HG02840 (cell line): ENCODE data around the gene KCNAB1.

Experiments
- ATAC-seq: cut with Tn5 transposase; IDR thresholded peaks from one replicate; pipeline ENCODE4 v1.9.1; 2021; ENCODE audit warnings: mild to moderate bottlenecking, moderate library complexity, moderate number of reproducible peaks; ENCODE audit not compliant: unreplicated experiment, low FRiP score

KCNAB1 gene

GRCh38 chr3:156350781-156351180 is 230.4 kb downstream of the KCNAB1 start:
- ATAC-seq, result no peak

DNA sequence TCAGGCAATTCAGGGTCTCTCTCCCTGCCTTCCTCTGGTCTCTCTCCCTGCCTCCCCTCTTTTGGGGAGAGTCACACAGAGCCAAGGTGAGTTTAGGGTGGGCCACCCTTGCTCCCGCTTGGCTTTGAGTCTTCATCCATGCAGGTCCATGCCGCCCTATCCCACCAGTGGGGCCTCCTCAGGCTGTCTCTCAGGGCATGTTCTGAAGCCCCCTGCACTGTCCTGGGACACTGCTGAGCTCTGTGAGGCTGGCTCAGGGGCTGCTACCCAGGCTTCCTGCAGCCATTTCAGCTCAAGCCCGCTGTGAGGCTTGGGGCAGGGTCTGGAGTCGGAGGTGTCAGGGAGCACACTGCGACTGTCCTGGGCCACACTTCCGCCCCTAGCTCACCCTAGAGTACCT is 231.4 kb downstream of the KCNAB1 start:
- ATAC-seq, result no peak

GRCh38 chr3:156352728-156353127 is 232.3 kb downstream of the KCNAB1 start:
- ATAC-seq, result no peak

DNA sequence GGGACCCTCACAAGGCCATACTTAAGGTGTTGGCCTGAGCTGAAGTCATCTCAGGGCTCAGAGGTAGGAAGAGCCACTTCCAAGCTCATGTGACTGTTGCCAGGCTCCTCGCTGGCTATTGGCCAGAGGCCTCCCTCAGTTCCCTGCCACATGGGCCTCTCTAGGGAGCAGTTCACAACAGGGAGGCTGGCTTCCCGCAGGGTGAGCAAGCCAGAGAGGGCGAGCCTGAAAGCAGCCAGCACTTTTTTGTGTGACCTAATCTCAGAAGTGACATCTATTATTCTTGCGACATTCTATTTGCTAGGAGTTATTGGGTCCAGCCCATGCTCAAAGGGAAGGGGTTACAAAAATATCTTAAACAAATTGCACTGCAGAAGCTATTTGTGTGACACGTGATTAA is 233.2 kb downstream of the KCNAB1 start:
- ATAC-seq, result no peak

GRCh38 chr3:156356537-156357363 is 236.4 kb downstream of the KCNAB1 start:
- no peak for ATAC-seq

- ATAC-seq, result no peak
These were observed 237.9 kb downstream of the KCNAB1 start for GRCh38 chr3:156358232-156358631.

GRCh38 chr3:156359368-156359767 is 239.0 kb downstream of the KCNAB1 start:
- no peak for ATAC-seq

- ATAC-seq, result no peak
These were observed 239.7 kb downstream of the KCNAB1 start for GRCh38 chr3:156360083-156360482.

DNA sequence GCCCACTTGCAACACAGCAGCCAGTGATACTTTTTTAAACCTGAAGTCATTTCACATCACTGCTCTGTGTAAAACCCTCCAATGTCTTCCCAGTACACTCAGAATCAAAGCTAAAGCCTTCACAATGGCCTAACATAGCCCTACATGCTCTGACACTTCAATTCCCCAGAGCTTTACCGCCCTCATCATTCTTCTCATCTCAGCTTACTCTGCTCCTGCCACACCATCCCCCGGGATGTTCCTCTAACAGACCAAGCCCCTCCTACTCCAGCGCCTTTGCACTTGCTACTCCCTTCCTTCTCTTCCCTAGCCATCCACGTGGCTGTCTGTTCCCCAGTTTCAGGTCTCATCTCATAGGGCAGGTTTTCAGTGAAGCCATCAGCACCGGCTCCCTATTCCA is 240.6 kb downstream of the KCNAB1 start:
- no peak for ATAC-seq

DNA sequence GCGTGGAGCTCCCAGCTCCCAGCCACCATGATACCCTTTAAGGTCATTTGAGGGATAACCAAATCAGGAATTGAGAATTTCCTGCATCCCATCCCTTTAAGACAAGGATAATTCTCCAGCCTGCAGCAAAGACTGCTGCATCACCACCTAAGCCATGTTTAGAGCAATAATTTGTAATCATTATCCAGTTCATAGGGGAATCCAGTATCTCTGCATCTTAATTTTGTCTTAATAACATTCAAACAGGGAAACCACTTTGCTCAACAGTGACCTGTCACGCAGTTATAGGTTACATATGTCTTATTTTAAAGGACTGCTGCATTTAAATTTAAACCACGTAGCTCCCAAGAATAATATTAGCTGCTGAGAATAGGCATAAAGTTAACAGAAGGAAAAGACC is 246.2 kb downstream of the KCNAB1 start:
- ATAC-seq, result no peak

DNA sequence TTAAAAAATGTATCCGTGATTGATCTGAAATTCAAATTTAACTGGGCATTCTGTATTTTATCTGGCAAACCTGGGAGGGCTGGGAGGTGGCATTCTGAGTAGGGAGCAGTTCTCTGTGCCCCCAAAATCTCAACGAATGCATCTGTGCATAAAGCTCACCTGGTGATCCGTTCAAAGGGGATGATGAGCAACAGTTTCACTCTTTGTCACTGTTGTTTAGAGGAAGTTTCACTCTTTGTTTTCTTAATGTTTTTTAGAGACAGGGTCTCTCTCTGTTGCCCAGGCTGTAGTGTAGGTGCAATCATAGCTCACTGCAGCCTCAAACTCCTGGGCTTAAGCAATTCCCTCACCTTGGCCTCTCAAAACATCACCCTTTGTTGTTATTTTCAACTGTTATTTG is 247.8 kb downstream of the KCNAB1 start:
- ATAC-seq, result no peak

- no peak for ATAC-seq
These were observed 251.3 kb downstream of the KCNAB1 start for GRCh38 chr3:156371701-156372100.

- ATAC-seq, result no peak
These were observed 252.7 kb downstream of the KCNAB1 start for GRCh38 chr3:156373095-156373494.

- ATAC-seq, result no peak
These were observed 253.3 kb downstream of the KCNAB1 start for GRCh38 chr3:156373654-156374053.

GRCh38 chr3:156376199-156376598 is 255.8 kb downstream of the KCNAB1 start:
- ATAC-seq, result no peak

GRCh38 chr3:156377266-156377665 is 256.9 kb downstream of the KCNAB1 start:
- no peak for ATAC-seq

GRCh38 chr3:156377718-156378117 is 257.3 kb downstream of the KCNAB1 start:
- no peak for ATAC-seq

DNA sequence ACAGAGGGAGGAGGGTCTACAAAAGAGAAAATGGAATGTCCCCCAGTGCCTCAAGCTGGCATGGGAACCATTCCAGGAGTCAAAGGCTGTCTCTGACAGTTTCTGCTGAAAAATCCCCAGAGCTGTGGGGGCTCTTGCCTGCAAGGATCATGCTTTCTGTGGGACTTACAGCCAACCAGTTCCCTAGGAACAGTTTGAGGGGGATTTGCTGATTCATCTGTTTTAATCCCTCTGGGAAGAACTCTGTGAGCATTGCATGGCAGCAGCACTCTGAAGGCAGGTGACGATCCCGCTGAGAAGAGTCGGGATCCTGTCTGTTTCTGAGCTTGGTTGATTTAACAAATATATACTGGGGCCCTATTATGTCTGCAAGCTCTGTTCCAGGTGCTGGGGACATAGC is 258.5 kb downstream of the KCNAB1 start:
- no peak for ATAC-seq

- ATAC-seq, result no peak
These were observed 258.9 kb downstream of the KCNAB1 start for GRCh38 chr3:156379327-156379726.

DNA sequence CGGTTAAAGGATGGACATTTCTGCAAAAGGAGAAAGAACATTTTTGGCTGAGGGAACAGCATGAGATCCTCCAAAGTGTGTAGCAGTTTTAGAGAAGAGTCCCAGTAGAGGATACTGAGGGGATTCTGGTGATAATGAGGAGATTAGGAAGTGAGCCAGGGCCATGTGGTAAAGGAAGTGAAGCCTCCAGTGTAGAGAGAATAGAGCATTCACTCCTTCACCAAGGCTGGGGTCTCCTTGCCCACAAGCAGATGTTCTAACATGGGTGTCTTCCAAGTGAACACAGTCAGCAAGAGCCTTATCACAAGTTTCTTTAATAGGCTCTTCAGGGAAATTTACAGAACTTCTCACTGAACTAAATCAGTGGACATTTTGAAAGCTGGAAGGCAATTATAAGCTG is 260.9 kb downstream of the KCNAB1 start:
- ATAC-seq, result no peak

DNA sequence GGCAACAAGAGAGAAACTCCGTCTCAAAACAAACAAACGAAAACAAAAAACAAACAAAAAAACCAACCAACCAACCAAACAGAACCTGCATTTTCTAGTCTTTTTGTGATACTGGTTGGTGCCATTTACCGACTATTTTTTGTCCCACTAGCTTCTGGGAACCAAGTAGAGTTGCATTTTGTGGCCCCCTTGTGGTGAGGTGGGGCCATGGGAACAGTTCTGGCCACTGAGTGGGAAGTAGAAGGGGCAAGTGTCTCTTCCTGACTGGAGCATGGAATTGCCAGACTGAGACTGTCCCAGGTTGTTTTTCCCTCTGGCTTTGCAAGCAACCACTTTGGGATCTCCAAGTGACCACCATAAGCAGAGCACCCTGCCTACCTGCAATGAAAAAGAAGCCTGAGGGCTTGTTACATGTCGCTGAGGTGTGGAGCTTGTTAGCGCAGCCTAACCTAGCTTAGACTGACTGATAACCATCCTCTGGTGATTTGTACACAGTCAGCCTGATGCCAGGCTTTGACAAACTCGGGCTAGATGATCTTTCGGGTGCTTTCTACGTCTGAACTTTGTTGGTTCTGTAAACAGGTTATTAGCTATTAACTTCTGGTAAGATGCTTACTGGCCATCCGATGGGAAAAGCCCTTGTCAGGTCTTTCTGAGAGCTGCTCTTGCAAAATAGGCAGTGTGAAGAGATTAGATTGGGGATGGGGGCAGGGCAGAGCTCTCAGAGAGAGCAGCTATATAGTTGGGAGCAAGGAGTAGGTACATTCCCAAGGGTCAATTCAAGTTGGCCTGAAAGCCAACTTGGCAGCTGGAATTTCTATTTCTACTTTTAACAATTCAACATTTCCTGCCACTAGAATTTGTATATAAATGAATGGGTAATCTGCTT is 262.3 kb downstream of the KCNAB1 start:
- no peak for ATAC-seq
